GM18508 (cell line): ENCODE results near the gene PLD1.
"Not testable (repeated sequence)": the region's sequence is repeated elsewhere in the genome, so short reads cannot be mapped to it uniquely, and the experiment has no call there.

Source experiments
- ATAC-seq: cut with Tn5 transposase; IDR thresholded peaks from one replicate; pipeline ENCODE4 v1.9.1; 2021; ENCODE audit warnings: moderate number of reproducible peaks; ENCODE audit not compliant: insufficient read depth, unreplicated experiment

The PLD1 gene

DNA sequence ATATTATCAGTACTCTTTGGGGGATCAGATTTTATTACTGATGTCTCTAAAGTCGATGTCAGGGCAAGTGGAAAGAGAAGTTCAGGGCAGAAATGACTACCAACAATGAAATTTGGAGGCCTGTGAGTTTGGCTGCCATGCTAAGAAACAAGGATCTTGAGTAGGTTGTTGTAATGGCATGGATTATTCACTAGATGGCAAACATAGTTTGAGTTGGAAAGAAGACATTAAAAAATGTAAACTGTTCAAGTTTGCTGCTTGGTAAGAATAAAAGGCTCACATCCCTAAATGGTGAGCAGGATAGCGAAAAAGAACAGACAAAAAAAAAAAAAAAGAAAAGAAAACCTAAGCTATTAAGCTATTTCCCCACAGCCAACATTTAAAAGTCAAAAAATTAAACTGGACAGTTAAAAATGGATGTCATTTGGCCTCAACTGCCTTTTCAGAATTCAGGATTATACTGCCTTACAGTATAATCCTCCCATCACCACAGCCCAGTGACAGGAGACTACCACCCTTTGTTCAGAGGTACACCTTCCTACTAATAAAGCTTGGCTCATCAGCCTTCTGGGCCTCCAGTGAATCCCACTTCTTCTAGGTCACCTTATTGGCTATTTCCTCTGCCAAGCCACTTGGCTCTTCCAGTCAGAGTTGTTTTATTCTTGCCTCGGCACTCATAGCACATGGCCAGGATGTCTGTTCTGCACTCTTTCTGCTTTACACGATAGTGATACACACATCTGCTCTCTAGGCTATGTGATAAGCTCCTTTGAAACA is 163.7 kb downstream of the PLD1 start:
- no peak for ATAC-seq

DNA sequence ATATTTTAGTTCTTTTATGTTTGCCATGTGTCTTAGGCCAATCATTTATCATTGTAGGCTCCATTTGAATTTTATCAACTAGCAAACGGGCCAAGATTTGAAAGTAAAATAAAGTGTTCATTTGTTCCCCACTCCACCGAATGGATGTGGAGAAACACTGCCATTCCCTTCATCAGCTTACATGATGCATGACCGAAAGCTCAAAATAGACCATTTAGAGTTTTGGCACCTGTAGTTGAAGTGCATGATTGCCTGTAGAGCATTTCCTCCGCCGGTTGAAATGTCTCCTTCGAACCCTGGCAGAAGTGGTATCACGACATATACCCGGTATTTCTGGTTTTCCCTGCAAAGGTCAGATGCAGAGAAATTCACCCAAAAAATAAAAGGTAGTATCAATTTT is 165.6 kb downstream of the PLD1 start:
- ATAC-seq: no peak

DNA sequence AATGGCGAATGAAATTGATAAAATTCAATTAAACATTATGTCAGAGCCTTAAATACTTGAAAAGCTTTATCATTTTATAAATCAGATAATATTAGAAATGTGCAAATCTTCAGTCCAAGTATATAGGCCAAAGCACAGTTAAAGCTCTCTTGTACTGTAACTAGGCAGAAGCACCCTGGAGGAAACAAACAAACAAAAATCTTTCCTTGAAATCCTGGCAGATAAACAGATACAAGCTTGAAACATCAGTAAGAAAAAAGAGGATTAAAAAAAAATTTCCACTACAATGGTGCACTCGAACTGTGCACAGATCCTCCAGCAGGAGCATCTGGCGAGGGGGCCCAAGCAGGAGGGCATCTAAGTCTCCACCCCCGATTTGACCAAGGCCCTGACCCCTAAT is 166.6 kb downstream of the PLD1 start:
- ATAC-seq: no peak

DNA sequence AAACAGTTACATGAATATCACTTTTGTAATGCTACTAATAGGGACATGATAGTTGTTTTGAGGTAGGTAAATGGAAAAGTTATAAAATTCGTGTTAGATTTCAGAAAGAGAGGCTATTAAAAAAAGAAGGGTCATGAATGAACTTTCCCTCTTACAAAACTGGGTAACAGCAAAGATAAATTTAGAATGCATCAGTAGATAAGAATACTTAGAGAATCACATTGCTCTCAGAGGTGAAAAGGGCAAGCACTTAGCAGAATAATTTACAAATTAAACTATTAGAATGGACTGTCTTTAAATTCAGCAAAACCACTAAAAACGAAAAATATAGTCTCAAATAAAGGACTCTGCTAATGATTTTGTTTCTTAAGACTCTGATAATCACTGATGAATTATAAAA is 167.2 kb downstream of the PLD1 start:
- ATAC-seq: no peak

DNA sequence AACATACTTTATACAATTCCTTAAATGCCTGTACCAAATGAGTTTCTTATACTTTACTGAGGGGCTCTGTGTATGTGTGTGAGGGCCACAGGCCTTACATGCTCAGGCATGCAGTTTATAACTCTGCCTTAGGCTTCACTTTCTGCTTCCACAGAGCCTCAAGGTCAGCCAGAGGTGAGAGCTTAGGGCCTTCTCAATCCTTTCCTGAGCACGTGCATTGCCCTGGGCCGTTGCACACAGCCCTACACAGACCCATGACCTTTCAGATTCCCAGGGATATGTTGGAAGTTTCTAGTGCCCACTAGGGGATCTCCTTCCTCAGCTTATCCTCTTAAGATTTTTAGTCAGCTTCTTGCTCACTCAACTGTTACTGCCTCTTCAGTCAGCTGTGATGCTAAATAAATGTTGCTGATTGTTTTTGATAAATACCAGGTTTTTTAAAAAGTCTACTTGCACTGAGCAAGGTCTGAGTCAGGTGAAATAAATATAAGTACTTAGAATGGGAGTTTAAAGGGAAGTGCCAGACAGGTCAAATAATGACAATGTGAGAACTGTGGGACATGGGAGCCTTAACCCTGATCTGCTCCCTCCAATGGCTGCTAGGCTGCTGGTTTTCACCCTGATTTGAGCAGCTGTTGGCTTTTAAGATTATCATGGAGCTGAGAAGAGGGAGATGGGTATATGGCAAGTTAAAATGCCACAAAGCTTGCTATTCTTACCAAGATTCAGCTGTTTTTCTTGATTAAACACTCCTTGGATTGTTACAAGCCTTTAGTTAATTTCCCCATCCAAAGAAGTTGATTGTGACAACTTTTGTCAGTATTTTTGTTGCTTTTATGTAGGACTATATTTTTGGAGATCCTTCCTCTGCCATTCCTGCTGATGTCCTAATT is 169.5 kb downstream of the PLD1 start:
- ATAC-seq: no peak

DNA sequence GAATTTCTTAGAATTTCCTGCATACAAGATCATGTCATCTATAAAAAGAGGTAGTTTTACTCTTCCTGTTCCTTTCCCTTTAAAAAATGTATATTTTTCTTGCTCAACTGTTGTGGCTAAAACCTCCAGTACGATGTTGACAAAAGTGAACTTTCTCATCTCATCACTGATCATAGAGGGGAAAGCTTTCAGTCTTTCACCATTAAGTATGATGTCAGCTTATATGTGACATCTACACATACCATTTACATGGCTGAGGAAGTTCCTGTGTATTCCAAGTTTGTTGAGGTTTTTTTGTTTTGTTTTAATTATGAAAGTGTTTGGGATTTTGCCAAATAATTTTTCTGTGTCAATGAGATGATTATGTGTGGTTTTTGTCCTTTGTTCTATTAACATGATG is 173.6 kb downstream of the PLD1 start:
- no peak for ATAC-seq

DNA sequence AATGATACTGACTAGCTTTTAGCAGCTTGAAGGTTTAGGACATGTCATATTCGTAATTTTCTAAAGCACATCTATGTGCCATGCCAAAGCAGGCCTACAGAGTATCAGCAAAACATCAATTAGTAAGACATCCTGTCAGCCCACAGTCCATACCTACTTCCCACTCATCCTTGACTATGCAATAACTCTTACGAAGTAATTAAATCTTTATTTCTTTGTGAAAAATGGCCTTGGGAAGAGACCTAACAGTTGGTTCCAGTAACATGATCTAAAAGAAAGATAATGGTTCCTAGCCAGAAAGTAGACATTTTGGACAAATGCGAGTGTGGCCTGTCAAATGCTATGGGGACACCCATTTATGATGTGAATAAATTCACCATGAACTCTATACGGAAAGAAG is 177.5 kb downstream of the PLD1 start:
- ATAC-seq: no peak

DNA sequence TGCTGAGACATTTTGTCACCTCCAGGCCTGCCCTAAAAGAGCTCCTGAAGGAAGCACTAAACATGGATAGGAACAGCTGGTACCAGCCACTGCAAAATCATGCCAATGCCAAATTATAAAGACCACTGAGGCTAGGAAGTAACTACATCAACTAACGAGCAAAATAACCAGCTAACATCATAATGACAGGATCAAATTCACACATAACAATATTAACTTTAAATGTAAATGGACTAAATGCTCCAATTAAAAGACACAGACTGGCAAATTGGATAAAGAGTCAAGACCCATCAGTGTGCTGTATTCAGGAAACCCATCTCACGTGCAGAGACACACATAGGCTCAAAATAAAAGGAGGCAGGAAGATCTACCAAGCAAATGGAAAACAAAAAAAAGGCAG is 183.5 kb downstream of the PLD1 start:
- not testable (repeated sequence) for ATAC-seq

DNA sequence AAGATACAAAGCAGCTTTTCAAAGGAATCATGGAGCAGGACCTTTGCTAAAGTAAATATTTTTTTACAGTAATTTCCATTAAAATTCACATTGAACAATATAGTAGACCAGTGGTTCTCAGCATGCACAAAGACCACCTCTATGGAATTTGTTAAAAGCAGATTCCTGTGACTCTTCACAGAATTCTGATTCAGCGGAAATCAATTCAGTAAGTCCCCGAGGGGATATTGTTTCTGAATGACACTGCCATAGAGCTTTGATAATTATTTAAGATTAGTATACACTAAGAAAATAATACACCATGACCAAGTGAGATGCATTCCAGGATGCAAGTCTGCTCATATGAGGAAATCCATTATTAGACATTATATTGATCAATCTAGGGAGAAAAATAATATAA is 188.2 kb downstream of the PLD1 start:
- ATAC-seq: no peak

DNA sequence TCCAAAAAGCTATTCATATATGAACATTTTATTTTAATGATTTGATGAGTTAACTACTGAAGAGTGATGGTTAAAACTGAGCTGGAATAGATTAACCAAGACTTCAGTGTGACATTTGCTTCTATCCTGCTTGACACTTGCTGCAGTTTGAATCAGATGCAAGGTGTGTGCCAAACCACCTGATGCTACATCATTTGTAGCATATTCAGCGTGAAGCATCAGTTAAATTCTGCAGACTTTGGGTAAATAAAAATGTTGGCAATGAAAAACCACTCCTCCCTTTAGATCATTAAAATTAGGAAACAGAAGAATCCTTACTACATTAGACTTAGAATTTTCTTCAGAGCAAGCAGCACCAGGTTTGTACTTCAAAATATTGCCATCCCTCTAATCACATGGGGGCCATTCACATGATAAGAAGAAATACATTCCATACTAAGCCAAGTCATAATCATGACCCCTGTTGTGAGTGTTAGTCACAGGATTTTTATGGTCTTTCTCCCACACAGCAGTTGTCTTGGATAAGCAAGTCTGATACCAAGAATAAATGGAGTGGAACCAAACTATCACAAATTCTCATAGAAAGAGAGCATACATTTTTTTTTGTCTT is 189.4 kb downstream of the PLD1 start:
- no peak for ATAC-seq

DNA sequence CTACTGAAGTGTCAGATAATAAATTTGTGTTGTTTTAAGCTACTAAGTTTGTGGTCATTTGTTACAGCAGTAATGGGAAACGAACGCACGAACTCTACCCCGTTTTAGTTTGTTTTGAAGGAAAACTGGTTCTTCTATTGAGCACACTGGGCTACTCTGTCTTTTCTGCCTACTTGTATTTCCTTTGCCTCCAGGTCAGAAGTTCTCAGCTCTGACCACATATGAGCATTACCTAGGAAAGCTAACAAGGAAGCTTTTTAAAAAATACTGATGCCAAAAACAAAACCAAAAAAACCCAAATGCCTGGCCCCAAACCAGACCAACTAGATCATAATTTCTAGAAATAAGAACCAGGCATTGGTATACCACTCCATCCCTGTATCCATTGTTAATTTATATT is 193.5 kb downstream of the PLD1 start:
- ATAC-seq: no peak

DNA sequence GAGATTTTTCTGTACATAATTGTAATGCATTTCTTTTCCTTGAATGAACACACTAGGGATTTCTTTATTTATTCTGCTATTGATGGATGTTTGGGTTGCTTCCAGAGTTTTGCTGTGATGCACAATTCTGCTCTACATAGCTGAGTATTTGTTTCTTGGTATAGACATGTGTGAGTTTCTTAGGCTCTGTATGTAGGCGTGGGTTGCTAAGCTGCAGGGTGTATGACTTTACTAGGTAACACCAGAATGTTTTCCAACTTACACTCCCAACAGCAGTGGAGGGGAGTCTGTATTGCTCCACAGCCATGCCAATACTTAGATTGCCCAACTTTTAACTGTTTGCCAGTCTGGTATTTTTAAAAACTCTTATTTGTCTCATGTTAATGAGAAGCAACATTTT is 194.6 kb downstream of the PLD1 start:
- ATAC-seq: no peak

DNA sequence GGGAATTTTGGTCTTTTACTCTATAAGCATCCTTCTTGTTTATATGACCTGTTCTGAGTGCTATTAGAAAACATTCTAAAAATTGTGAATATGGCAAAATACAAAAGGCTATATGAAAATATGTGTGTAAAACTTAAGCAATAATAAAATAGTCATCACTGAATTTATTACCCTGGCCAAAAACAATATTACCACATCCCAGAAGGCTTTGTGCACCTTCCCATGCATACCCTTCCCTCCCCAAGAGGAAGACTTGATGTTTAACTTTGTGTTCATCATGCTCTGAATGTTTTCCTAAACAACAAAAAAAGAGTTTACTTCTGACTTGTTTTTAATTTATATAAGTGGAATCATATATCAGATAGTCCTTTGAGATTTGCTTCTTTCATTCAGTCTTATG is 195.0 kb downstream of the PLD1 start:
- no peak for ATAC-seq

DNA sequence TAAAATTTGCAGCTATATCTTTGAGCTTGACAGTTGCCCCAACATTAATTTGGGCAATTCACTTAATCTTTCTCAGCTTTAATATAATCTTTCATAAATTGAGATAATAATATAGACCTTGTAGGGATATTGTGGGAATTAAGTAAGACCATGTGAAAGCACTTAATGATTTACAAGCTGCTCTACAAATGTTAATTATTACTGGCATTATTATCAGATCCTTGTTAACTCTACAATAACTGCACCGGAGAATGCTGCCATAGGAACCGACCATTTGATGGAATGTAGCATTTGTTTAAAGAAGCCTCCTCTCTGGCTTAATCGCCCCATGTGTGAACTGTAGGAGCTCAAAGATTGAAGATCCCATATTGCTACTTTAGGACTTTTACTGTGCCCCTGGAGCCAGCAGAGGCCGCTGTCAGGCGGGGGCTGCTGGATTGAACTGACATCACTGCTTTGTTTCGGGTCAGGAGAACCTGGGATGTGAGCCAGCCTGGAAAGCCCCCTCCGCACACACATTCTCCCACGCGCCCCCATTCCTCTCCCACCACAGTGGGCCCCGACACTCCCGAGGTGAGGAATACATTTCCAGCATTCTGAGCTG is 195.9 kb downstream of the PLD1 start:
- ATAC-seq: no peak

DNA sequence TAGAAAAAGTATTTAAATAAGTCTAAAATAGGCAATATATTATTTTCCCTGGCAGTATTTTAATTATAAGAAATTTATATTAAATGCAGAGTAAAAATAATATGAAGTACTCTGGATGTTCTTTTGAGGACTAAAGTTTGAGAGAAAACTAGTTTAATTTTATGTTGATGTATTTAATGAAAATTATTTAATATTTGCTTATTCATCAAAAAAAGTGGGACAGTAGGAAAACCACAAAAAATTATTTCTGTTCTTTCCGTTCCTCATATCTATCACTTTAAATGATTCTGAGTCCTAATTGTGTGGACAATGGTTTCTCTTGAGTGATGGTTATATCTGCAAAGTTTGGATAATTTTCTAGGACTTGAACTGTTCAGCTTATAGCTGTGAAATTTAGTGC is 202.8 kb downstream of the PLD1 start:
- no peak for ATAC-seq

DNA sequence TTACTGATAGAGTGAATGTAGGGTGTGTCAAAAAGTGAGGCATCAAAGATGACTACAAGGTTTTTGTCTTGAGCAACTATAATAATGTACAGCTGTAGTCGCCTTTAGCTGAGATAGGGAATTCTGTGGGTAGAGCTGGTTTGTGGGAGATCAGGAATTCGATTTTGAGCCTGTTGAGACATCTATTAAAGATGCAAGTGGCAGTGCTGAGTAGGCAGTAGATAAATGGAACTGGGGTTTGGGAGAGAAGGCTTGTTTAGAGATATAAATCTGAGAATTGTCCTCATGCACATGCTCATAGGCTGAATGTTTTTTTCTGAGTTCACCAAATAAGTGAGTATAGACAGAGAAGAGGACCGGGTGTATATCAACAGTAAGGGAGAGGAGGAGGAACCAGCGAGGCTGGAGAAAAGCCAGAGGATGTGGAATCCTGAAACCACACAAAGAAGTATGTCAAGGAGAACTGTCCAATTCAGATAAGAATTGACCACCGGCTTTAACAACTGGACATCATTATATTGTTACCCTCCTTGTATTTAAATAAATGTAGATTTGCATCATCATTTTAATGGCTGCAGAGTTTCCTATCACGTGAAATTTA is 204.0 kb downstream of the PLD1 start:
- ATAC-seq: no peak

DNA sequence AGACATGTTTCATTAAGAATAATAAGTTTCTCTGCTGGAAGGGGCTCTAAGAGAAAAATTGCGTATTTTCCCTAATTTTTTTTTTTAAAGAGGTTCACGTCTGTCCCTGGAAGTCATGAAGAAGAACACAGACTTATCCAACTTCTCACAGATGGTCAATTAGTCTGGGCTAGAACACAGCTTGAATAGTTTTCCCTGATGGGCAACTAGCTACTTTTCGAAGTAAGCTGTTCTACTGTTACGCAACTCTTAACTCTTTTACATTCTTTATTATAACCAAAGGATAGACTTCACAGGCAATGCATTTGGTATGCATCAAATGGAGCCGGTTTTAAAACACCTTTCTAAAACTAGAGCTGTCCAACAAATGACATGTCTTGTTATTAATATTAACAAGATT is 205.9 kb downstream of the PLD1 start:
- ATAC-seq: no peak

DNA sequence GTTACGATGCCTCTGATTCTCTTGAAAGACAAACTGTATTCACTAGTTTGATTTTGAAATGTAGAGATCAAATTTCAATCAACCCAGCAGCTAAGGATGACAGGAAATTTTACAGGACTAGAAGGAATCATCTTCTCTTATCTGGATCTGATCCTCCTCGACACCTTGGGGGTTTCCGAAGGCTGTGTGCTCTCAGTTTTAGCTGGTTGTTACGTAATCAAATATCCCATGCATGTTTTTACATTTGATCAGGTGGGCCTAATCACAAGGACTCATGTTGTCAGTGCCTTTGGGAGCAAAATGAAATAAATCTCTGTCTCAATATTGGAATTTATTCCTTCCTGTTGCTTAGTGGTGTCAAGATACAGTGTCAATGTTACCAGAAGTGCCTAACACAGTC is 208.2 kb downstream of the PLD1 start:
- no peak for ATAC-seq

DNA sequence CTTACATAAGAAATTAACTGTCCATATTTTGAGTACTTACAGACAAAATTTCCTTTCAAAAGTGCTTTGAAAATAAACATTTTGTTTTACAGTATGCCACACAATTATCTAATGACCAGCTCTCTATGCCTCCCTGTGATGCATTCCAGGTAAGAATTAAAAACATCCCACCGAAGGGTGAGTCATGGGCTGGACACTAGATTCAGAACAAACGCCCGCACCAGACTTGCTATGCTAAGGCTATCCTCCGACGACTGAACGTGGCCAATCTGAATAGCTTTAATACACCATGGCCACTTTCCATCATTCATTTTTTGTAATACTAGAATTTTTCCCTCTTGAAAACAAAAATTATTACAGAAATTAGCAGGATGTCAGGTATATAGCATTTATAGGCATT is 210.3 kb downstream of the PLD1 start:
- ATAC-seq: no peak

DNA sequence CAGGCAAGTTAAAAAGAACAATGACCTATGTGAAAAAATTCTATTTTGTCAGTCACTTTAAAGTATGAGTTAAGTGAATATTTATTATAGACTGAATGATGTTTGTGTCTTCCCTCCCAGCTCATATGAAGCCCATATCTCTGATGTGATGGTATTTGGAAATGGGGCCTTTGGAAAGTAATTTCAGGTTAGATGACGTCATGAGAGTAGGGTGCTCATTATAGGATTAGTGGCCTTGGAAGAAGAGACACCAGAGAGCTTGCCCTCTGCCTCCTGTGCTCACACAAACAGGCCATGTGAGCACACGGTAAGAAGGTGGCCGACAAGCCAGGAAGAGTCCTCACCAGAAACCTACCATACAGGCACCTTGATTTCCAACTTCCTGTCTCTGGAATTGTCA is 211.3 kb downstream of the PLD1 start:
- no peak for ATAC-seq

DNA sequence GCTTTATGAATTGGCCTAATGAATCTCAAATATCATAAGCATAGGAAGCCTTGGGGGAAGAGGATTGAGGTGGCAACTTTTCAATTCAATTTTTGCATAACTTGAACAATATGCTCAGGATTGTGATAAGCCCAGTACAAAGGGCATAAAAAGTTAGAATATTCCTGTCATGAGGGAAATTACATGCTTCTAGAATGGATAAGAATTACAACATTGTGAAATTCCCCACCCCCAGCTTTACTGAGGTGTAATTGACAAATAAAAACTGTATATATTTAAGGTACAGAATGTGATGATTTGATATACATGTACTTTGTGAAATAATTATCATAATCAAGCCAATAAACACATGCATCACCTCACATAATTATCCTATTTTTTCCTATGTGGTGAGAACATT is 217.5 kb downstream of the PLD1 start:
- ATAC-seq: no peak
